NCI-H2196 treated with DMSO at 0.1 percent for 48 hours (cell line): Measurements from ENCODE around the gene IGF1R.

ENCODE experiments used
- DNase-seq: peaks from one replicate; lab custom pipeline; 2025; ENCODE audit not compliant: unreplicated experiment; lab: John Stamatoyannopoulos, UW

IGF1R gene

DNA sequence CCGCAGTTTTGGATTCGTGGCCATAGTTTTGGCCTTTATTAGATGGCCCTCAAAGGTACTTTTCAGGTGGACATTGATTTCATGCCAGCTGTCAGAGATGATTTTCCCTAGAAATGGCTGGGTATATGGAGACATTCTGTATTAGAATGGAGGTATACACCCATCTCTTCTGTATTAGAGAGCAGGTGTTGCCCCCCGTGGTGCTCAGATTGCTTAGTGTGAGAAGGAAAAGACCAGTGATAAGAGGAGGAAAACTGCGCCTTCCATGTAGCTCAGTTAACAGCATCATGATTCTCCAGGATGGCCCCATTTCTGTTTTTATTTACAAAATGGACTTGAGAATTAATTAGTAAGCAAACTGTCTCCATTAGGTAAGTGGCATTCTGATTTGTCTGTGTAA is 145.9 kb downstream of the IGF1R start:
- no peak for DNase-seq

DNA sequence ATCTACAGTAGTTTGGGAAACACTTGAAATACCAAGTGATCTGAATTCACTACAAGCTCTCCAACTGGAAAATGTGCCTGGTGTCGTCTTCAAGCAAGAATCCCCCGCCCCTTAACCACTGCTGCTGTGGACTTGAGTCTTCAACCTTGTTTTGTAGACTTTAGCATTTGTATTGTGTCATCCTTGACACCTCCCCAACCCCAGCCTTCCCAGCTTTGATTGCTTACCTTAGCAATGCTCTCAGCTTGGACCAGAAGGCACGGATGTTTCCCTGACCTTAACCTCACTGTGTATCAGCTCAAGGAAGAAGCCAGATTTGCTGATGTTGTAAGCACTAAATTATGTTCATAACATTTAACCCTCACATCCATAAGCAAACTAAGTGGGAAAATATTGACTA is 146.4 kb downstream of the IGF1R start:
- DNase-seq, result no peak

- no peak for DNase-seq
These were observed 147.6 kb downstream of the IGF1R start for GRCh38 chr15:98795980-98796379.

GRCh38 chr15:98796685-98797357 is 148.5 kb downstream of the IGF1R start:
- DNase-seq, result no peak

DNA sequence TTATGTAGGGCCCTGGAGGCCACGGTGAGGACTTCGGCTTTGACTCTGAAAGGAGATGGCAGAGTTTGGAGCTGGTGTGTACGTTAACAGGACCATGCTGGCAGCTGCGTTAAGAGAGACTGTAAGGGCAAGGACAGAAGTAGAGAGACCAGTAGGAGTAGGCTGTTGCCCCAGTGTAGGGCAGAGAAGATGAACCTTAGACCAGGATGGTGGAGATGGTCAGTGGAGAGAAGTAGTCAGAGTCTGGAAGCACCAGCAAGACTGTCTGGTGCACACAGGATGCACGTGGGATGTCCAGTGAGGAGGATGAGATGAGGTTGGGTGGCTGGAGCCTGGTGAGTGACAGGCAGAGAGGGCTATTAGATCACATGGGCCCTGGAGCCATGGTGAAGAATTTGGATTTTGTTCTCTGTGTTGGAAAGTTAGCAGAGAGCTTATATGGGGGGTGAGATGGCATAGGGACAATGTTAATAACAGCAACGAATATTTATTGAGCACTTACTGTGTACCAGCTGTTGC is 150.1 kb downstream of the IGF1R start:
- no peak for DNase-seq

- no peak for DNase-seq
These were observed 151.4 kb downstream of the IGF1R start for GRCh38 chr15:98799461-98800390.

DNA sequence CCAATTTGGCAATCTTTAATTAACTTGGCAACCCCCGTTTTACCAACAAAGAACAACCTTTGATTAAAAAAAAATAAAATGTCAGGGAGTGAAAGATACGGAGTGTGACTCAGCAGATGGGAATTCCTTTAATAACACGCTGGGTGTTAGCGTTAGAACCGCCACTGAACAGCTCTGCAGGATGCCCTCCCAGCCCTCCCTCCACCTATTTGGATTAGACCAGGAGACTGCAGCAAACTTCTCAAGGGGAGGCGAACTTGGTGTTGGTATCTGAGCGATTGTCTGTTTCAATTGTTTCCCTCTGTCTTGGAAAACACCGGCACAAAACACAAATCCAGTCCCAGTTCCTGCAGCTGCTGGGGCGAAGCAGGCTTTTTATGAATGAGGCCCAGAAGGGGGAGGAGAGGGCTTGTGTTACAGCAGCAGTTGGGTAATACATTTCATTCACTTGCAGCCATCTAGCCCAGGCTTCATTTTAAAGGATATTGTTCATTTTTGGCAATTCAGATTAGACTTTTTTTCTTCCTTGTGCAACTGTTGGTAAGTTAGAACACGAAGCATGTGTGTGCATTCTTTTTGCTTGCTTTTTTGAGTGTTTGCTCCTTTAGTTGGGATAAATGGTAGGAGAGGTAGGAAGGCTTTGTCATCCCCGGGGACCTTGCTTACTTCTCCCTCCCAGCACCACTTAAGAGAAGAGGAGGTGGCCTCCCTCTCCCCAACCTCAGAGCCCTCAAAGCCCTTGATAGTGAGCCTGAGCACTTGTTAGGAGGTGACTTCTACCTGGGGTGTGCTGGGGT is 152.3 kb downstream of the IGF1R start:
- peak; percentile 77 for DNase-seq

DNA sequence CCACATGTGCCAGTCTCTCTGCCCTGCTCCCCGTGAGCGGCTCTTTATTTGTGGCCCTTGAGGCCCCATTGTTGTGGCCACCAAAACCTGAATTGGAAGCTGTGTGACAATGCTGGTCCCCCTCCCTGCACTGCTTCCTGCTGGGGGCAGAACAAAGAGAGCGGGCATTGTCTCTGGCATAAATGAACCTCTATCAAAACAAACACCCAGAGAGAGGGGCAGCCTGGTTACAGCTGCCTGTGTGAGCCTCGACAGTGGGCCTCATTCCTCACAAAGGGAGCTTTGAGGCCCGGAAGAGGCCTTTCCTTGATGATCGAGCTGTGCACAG is 152.9 kb downstream of the IGF1R start:
- DNase-seq, result no peak

GRCh38 chr15:98802187-98802586 is 153.8 kb downstream of the IGF1R start:
- no peak for DNase-seq

DNA sequence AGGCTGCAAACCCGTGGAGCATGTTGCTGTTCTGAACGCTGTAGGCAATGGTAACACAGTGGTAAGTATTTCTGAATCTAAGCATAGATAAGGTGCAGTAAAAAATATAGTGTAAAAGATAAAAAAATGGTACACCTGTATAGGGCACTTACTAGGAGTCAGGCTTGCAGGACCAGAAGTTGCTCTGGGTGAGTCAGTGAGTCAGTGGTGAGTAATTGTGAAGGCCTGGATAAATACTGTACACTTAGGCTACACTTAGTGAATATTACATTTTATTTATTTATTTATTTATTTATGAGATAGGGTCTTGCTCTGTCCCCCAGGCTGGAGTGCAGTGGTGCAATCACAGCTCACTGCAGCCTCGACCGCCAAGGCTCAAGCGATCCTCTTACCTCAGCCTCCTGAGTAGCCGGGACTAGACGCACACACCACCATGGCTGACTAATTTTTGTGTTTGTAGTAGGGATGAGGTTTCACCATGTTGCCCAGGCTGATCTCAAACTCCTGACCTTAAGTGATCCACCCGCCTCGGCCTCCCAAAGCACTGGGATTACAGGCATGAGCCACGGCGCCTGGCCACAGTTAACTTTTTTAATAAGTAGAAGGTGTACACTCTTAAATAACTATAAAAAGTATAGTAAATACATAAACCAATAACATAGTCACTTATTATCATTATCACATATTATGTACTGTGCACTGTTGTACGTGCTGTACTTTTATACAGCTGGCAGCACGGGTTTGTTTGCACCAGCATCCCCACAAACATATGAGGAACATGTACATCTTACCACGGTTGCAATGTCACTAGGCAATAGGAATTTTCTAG is 155.1 kb downstream of the IGF1R start:
- no peak for DNase-seq

GRCh38 chr15:98804057-98804380 is 155.7 kb downstream of the IGF1R start:
- DNase-seq, result no peak

- DNase-seq, result no peak
These were observed 157.3 kb downstream of the IGF1R start for GRCh38 chr15:98805434-98806274.

DNA sequence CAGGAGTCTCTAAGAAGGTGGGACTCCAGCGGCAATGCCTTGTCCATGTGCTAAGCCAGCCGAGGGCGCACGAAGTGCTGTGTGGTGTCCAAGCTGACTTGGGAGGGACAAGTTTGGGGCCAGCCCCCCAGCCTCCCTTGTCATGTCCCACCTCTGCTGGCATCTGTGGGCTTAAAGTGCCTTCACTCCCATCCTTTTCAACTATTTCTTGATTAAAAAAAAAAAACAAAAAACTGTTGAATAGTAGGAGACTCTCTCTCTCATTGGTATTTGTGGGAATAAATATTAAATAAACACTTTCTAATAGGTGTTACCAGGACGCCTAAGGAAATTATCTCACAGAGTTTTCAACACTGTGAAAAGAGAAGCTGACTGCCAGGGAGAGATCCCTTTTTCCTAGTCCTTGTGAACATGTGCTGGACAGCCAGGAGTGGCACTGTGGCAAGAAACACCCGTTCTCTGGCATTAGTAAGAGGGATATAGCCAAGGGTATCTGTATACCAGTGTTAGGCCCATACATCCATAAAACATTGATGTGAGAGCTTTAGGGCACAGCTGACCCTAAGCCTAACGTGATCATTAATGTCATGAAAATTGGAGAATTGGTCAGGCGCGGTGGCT is 158.0 kb downstream of the IGF1R start:
- DNase-seq, result no peak

- DNase-seq, result no peak
These were observed 158.9 kb downstream of the IGF1R start for GRCh38 chr15:98807262-98807661.

DNA sequence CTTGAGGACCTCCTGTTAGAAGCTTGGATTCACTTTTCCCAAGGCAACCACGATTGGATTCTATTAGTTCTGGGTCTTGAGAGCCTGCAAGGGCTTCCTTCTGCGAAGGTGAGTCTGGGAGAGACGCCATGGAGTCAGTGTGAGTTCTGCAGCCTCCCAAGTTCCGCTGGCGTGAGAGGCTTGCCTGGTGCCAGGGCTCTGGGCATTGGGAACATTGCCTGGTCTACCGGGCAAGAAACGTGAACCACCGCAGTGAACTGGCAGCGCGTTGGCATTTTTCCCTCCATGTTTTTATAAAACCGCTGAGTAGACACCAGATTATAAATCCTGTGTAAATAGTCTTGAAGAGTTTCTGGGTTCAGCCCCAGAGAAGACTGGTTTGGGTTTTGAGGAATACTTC is 160.9 kb downstream of the IGF1R start:
- no peak for DNase-seq

DNA sequence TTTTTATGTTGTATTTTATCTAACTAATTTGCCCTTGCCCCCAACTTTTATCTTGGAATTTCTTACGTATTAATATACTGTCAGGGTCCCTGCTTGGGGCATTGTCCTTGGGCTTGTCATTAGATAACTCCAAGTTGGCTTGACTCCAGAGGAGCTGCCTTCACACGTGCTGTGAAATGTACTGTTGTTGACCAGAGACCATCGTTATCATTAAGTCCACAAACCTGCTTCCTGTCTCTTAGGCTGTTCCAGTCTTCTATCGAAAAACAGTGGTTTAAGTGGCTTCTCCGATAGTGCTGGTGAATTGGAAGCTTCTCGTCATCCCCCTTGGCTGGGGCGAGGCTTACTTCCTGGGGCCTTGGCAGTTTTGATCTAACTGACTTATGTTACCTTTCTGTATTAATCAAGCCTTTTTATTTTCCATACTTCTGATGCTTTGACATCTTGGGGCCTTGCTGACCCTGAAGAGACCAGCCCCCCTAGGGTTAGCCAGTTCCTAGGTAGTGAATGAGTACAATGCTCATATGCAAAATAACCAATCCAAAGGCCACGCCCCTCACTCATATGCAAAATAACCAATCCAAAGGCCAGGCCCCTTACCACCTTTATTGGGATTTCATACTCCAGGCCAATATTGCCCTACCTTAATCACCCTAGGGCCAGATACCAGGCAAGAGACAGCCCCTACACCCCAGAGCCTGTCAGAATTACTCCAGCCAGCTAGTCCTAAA is 164.5 kb downstream of the IGF1R start:
- DNase-seq, result no peak

DNA sequence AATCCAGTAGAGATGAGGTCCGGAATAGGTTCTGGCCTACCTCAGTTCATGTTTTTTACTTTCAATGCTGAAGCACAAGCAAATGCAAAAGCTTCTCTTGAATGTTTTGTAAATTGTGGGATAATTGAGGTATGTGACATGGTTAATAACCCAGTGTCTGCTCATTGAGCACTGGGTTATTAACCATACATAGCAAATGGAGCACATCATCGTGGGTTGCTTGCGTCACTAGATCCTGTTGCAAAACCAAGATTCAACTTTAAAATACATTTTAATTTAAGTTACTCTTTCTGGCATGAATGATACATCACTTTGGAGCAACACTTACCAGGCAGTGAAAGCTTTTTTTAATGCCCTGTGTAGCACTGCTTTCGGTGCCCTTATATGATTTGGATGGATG is 165.6 kb downstream of the IGF1R start:
- no peak for DNase-seq

GRCh38 chr15:98815207-98815606 is 166.9 kb downstream of the IGF1R start:
- DNase-seq, result no peak

- no peak for DNase-seq
These were observed 169.4 kb downstream of the IGF1R start for GRCh38 chr15:98817745-98818144.
